Tibial artery (tissue), 4 donors: Measurements from ENCODE around the gene POLA2.

Source experiments
- DNase-seq, 2 donors: peaks; one replicate each; pipeline ENCODE4 v3.0.0-alpha.2; 2019
- H3K27ac ChIP-seq, 2 donors: fragments of 200-600 bp; sonication (generic) in 1 of 2; 1 replicate in 1 of 2; 2 replicates in 1 of 2; pipeline ENCODE4 v1.5.1; 2018 to 2019; ENCODE audit warnings: mild to moderate bottlenecking in 1 of 2
- H3K27me3 ChIP-seq, 2 donors: fragments of 200-600 bp; sonication (generic) in 1 of 2; one replicate each; pipeline versions ENCODE4 v1.5.1 to v1.6.0; 2016 to 2019
- H3K36me3 ChIP-seq, 3 donors: fragments of 200-600 bp; sonication (generic) in 2 of 3; one replicate each; pipeline ENCODE4 v1.5.1; 2016 to 2019; ENCODE audit warnings: mild to moderate bottlenecking in 2 of 3
- H3K4me1 ChIP-seq, 4 donors: fragments of 200-600 bp; sonication (generic) in 2 of 4; 1 replicate in 3 of 4; 2 replicates in 1 of 4; pipeline ENCODE4 v1.5.1; 2016 to 2019
- H3K4me3 ChIP-seq, 2 donors: fragments of 200-600 bp; sonication (generic) in 1 of 2; 1 replicate in 1 of 2; 2 replicates in 1 of 2; pipeline ENCODE4 v1.5.1; 2018 to 2019; ENCODE audit warnings: mild to moderate bottlenecking in 2 of 2
- H3K9me3 ChIP-seq, 3 donors: fragments of 200-600 bp; sonication (generic) in 1 of 3; one replicate each; pipeline ENCODE4 v1.5.1; 2016 to 2019
- intact Hi-C: fragments of 100-400 bp; cut with DNase I; formaldehyde crosslinking; loops from one replicate; pipeline ENCODE4 v1.15.0; 2023; ENCODE audit warnings: low total_unique reads
- TF ChIP-seq, protein P1 (sequence below), 2 experiments: fragments of 200-600 bp in 1 of 2; fragments of 450-650 bp in 1 of 2; IDR thresholded peaks; one replicate each; pipeline ENCODE4 v1.5.1; 2017 to 2019; ENCODE audit warnings: antibody characterized with exemption in 2 of 2, mild to moderate bottlenecking in 1 of 2, moderate library complexity in 1 of 2

POLA2 gene

GRCh38 chr11:65295571-65296341, 34.0 kb downstream of the POLA2 start:
- TF ChIP-seq, protein P1, sequence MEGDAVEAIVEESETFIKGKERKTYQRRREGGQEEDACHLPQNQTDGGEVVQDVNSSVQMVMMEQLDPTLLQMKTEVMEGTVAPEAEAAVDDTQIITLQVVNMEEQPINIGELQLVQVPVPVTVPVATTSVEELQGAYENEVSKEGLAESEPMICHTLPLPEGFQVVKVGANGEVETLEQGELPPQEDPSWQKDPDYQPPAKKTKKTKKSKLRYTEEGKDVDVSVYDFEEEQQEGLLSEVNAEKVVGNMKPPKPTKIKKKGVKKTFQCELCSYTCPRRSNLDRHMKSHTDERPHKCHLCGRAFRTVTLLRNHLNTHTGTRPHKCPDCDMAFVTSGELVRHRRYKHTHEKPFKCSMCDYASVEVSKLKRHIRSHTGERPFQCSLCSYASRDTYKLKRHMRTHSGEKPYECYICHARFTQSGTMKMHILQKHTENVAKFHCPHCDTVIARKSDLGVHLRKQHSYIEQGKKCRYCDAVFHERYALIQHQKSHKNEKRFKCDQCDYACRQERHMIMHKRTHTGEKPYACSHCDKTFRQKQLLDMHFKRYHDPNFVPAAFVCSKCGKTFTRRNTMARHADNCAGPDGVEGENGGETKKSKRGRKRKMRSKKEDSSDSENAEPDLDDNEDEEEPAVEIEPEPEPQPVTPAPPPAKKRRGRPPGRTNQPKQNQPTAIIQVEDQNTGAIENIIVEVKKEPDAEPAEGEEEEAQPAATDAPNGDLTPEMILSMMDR (IDR thresholded peaks at IDR 0.05) = no peak
- H3K36me3 ChIP-seq = peaks cover 4 to 58% (median 25%) of the 10 kb centered on the region in 3 donors
- H3K9me3 ChIP-seq = no peaks in the 10 kb centered on the region
- H3K4me1 ChIP-seq = peaks cover 0 to 36% (median 23%) of the 10 kb centered on the region in 4 donors
- intact Hi-C loops = no loop called here
- H3K27me3 ChIP-seq = no peaks in the 10 kb centered on the region
- no peak overlapping the region for H3K27ac ChIP-seq
- no peak for DNase-seq
- H3K4me3 ChIP-seq = no peak overlapping the region

DNA sequence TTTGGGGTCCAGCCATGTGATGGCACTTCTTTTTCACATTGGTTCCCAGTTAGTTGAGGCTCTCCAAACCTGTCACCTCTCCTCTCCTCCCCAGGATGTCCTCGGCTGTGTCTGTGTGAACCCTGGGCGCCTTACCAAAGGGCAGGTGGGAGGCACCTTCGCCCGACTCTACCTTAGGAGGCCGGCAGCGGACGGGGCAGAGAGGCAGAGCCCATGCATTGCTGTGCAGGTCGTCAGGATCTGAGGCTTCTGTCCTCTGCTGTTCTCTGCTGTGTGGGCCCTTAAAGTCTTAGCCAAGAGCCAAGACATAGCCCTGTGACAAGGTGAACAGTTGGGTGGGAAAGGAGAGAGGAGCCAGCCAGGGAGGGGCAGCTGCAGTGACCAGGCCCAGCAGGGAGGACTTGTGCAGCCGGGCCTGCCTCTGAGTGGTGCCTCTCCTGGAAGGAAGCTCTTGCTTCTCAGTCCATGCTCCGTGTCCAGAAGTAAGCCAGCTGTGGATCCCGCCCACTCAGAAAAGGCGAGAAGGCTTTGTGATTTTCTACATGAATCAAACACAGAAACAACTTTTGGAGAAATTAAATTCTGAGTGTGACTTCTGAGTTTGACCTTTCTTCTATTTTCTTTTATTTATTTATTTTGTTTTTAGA, 35.4 kb downstream of the POLA2 start:
- no peak for DNase-seq
- H3K27ac ChIP-seq = peak overlapping the region; percentile 55 to 66
- no peaks in the 10 kb centered on the region for H3K27me3 ChIP-seq
- TF ChIP-seq, protein P1 (IDR thresholded peaks at IDR 0.05) = no peak
- H3K4me3 ChIP-seq = no peak overlapping the region
- H3K9me3 ChIP-seq = no peaks in the 10 kb centered on the region
- intact Hi-C loops = no loop called here
- H3K4me1 ChIP-seq = peaks cover 0 to 27% (median 23%) of the 10 kb centered on the region in 4 donors
- H3K36me3 ChIP-seq = peaks cover 4 to 56% (median 25%) of the 10 kb centered on the region in 3 donors

DNA sequence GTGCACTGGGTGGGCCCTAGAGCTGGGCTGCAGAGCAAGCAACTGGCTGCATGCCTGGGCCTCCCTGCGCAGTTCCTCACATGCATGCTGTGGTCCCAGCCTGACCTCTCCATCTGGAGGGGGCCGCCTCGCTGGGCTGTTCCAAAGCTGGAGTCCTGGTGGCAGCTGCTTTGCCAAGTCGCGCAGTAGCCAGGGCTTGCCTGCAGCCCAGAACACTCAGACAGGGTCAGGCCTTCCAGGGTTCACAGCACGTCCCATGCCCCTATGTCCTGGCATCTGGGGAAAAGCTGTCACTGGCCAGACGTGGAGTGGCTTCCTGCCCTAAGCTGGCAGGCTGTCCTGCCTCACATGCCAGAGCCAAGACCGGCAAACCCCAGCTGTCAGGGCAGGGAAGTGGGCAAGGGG, 36.4 kb downstream of the POLA2 start:
- Histone ChIP-seq H3K9me3 (no peaks in the 10 kb centered on the region), H3K36me3 (peaks cover 4 to 47% (median 25%) of the 10 kb centered on the region in 3 donors), H3K27ac (peak overlapping the region; percentile 55 to 66), H3K4me1 (peaks cover 0 to 27% (median 23%) of the 10 kb centered on the region in 4 donors), H3K27me3 (no peaks in the 10 kb centered on the region), H3K4me3 (no peak overlapping the region)
- TF ChIP-seq, protein P1 (IDR thresholded peaks at IDR 0.05) = no peak
- DNase-seq = peak; percentile 63 to 91
- intact Hi-C loops = no loop called here

- Histone ChIP-seq H3K27ac (peak overlapping the region; percentile 55 to 66), H3K9me3 (no peaks in the 10 kb centered on the region), H3K36me3 (peaks cover 4 to 43% (median 25%) of the 10 kb centered on the region in 3 donors), H3K4me1 (peaks cover 0 to 27% (median 23%) of the 10 kb centered on the region in 4 donors), H3K4me3 (no peak overlapping the region), H3K27me3 (no peaks in the 10 kb centered on the region)
- DNase-seq = peak; percentile 69 to 80
- TF ChIP-seq, protein P1 (IDR thresholded peaks at IDR 0.05) = no peak
- intact Hi-C loops = no loop called here
Measured at GRCh38 chr11:65298655-65299179, 37.0 kb downstream of the POLA2 start.

GRCh38 chr11:65300621-65301275, 39.0 kb downstream of the POLA2 start:
- H3K36me3 ChIP-seq = peaks cover 0 to 24% (median 5%) of the 10 kb centered on the region in 3 donors
- H3K27ac ChIP-seq = no peak overlapping the region
- no peak for DNase-seq

More at GRCh38 chr11:65300621-65301275, 39.0 kb downstream of the POLA2 start:
- Histone ChIP-seq H3K9me3 (no peaks in the 10 kb centered on the region), H3K4me3 (no peak overlapping the region), H3K4me1 (peaks cover 0 to 30% (median 23%) of the 10 kb centered on the region in 4 donors), H3K27me3 (no peaks in the 10 kb centered on the region)
- intact Hi-C loops = no loop called here
- TF ChIP-seq, protein P1 (IDR thresholded peaks at IDR 0.05) = no peak
